ENCODE measurements around the gene PDZD2. TPM values are rescaled to one million over a fixed set of nuclear protein-coding genes. Genes with fewer than 3 reads are reported as not detected.

Gene PDZD2
- polyA plus RNA-seq, 3 donors = 0.10 TPM; not detected in 2

GRCh38 chr5:32061236-32061635, 422.3 kb downstream of the PDZD2 start:
- no peaks in the 10 kb centered on the region for H3K36me3 ChIP-seq (replicated peaks in 1 of 2; ENCODE audit: control insufficient read depth in 1 of 2, insufficient read depth in 2 of 2, low read length in 2 of 2)
- no peaks in the 10 kb centered on the region for H3K4me1 ChIP-seq (ENCODE audit: control insufficient read depth in 1 of 2, insufficient read depth in 2 of 2, low read length in 2 of 2)
- H3K4me3 ChIP-seq (replicated peaks in 1 of 3; ENCODE audit: low read depth in 2 of 3, low read length in 3 of 3) = no peak overlapping the region
- H3K9me3 Mint-ChIP-seq = peaks cover 0 to 4% (median 0%) of the 10 kb centered on the region in 7 donors
- no peaks in the 10 kb centered on the region for H3K79me2 ChIP-seq (ENCODE audit: insufficient read depth, low read length)
- H3K4me3 Mint-ChIP-seq = no peak overlapping the region
- H3K27me3 ChIP-seq (ENCODE audit: control insufficient read depth in 2 of 2, insufficient read depth in 2 of 2, low read length in 2 of 2) = no peaks in the 10 kb centered on the region
- H2AFZ ChIP-seq (ENCODE audit: insufficient read depth, low read depth, low read length, poor library complexity, severe bottlenecking) = no peak overlapping the region
- intact Hi-C loops (cut with micrococcal nuclease) = no loop called here
- no peak overlapping the region for H3K27ac Mint-ChIP-seq
- no peaks in the 10 kb centered on the region for H3K27me3 Mint-ChIP-seq (ENCODE audit: low read depth in 3 of 3)
- TF ChIP-seq, protein P1, sequence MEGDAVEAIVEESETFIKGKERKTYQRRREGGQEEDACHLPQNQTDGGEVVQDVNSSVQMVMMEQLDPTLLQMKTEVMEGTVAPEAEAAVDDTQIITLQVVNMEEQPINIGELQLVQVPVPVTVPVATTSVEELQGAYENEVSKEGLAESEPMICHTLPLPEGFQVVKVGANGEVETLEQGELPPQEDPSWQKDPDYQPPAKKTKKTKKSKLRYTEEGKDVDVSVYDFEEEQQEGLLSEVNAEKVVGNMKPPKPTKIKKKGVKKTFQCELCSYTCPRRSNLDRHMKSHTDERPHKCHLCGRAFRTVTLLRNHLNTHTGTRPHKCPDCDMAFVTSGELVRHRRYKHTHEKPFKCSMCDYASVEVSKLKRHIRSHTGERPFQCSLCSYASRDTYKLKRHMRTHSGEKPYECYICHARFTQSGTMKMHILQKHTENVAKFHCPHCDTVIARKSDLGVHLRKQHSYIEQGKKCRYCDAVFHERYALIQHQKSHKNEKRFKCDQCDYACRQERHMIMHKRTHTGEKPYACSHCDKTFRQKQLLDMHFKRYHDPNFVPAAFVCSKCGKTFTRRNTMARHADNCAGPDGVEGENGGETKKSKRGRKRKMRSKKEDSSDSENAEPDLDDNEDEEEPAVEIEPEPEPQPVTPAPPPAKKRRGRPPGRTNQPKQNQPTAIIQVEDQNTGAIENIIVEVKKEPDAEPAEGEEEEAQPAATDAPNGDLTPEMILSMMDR (IDR thresholded peaks at IDR 0.05) = no peak
- H3K4me2 ChIP-seq (replicated peaks; ENCODE audit: extremely low read depth, low read length, poor library complexity, severe bottlenecking) = no peak overlapping the region
- WGBS (ENCODE audit: insufficient coverage) = no CpG with 5 or more reads among the region's 2 CpGs
- H3K4me1 Mint-ChIP-seq = no peaks in the 10 kb centered on the region
- DNase-seq = no peak
- no peak overlapping the region for H3K27ac ChIP-seq (ENCODE audit: low read depth in 1 of 2, low read length in 2 of 2)
- H3K9me3 ChIP-seq (replicated peaks in 1 of 2; ENCODE audit: control insufficient read depth in 1 of 2, insufficient read depth in 1 of 2, low read length in 2 of 2) = no peaks in the 10 kb centered on the region
- no peak overlapping the region for H3K9ac ChIP-seq (ENCODE audit: insufficient read depth, low read length, poor library complexity, severe bottlenecking)
- no peaks in the 10 kb centered on the region for H3K36me3 Mint-ChIP-seq
- H4K20me1 ChIP-seq (ENCODE audit: insufficient read depth, low read length) = no peaks in the 10 kb centered on the region

DNA sequence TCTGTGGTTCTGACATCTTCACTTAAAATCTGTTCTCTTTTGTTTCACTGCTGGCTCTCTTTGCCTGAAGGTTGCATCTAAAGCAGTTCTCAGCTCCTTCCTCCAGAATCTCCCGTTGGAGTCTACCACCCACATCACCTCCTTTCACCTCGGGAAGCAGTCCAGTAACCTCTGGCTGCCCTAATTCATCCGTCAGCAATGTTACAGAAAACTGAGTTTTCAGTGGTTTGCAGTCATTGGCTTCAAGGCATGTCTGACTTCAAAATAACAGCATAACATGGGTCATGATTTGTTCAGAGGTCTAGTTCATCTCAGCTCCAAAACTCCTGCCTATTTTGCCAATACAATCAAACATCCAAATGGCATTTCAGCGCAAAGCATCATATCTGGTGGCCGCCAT, 427.5 kb downstream of the PDZD2 start:
- H3K79me2 ChIP-seq (ENCODE audit: insufficient read depth, low read length) = no peaks in the 10 kb centered on the region

More for the DNA sequence above, 427.5 kb downstream of the PDZD2 start:
- no peaks in the 10 kb centered on the region for H3K4me1 ChIP-seq (ENCODE audit: control insufficient read depth in 1 of 2, insufficient read depth in 2 of 2, low read length in 2 of 2)
- no peak overlapping the region for H2AFZ ChIP-seq (ENCODE audit: insufficient read depth, low read depth, low read length, poor library complexity, severe bottlenecking)
- intact Hi-C loops (cut with micrococcal nuclease) = no loop called here
- no peak overlapping the region for H3K4me2 ChIP-seq (replicated peaks; ENCODE audit: extremely low read depth, low read length, poor library complexity, severe bottlenecking)
- Mint-ChIP-seq H3K27me3 (ENCODE audit: low read depth in 3 of 3) (no peaks in the 10 kb centered on the region), H3K4me1 (no peaks in the 10 kb centered on the region), H3K36me3 (no peaks in the 10 kb centered on the region), H3K9me3 (peaks cover 0 to under 1% (median 0%) of the 10 kb centered on the region in 7 donors), H3K4me3 (no peak overlapping the region), H3K27ac (no peak overlapping the region)
- H4K20me1 ChIP-seq (ENCODE audit: insufficient read depth, low read length) = no peaks in the 10 kb centered on the region
- no peaks in the 10 kb centered on the region for H3K36me3 ChIP-seq (replicated peaks in 1 of 2; ENCODE audit: control insufficient read depth in 1 of 2, insufficient read depth in 2 of 2, low read length in 2 of 2)
- no peak overlapping the region for H3K9ac ChIP-seq (ENCODE audit: insufficient read depth, low read length, poor library complexity, severe bottlenecking)
- no peak overlapping the region for H3K27ac ChIP-seq (ENCODE audit: low read depth in 1 of 2, low read length in 2 of 2)
- no peaks in the 10 kb centered on the region for H3K9me3 ChIP-seq (replicated peaks in 1 of 2; ENCODE audit: control insufficient read depth in 1 of 2, insufficient read depth in 1 of 2, low read length in 2 of 2)
- no peak for DNase-seq
- TF ChIP-seq, protein P1 (IDR thresholded peaks at IDR 0.05) = no peak
- no peaks in the 10 kb centered on the region for H3K27me3 ChIP-seq (ENCODE audit: control insufficient read depth in 2 of 2, insufficient read depth in 2 of 2, low read length in 2 of 2)
- H3K4me3 ChIP-seq (replicated peaks in 1 of 3; ENCODE audit: low read depth in 2 of 3, low read length in 3 of 3) = no peak overlapping the region
- WGBS (ENCODE audit: insufficient coverage) = 97% methylated on average over 3 of the region's 5 CpGs

All from CD14-positive monocyte (primary cell).